WTC11 (cell line): Measurements from ENCODE around the gene CDK11B. TPM values are rescaled to one million over a fixed set of nuclear protein-coding genes. Genes with fewer than 3 reads are reported as not detected.

Experiments used
- ATAC-seq: fragments of 200-7000 bp; cut with Tn5 transposase; 2 replicates; pipeline ENCODE4 v1.10.0; 2021; ENCODE audit warnings: mild to moderate bottlenecking, moderate library complexity
- CTCF ChIA-PET: fragments of 300-600 bp; sonication (Branson Sonifier 250); formaldehyde crosslinking; loops from one replicate; lab custom pipeline; 2021; ENCODE audit warnings: antibody characterized with exemption; lab: Charles Lee
- POLR2A ChIA-PET: fragments of 350-600 bp; sonication (Branson Sonifier 250); formaldehyde crosslinking; loops from one replicate; lab custom pipeline; 2021; ENCODE audit warnings: antibody characterized with exemption; lab: Charles Lee
- DNase-seq: peaks from one replicate; pipeline ENCODE4 v3.0.0; 2021; ENCODE audit warnings: low spot score
- H3K27ac Mint-ChIP-seq: 2 replicates; pipeline ENCODE4 v1.8.0; 2021; ENCODE audit warnings: mixed read lengths
- H3K27me3 Mint-ChIP-seq: 2 replicates; pipeline ENCODE4 v1.8.0; 2021; ENCODE audit warnings: low read depth, mild to moderate bottlenecking, moderate library complexity, mixed read lengths
- H3K36me3 Mint-ChIP-seq: 2 replicates; pipeline ENCODE4 v1.8.0; 2021; ENCODE audit warnings: mixed read lengths
- H3K4me1 Mint-ChIP-seq: 2 replicates; pipeline ENCODE4 v1.8.0; 2022; ENCODE audit warnings: mixed read lengths
- H3K4me3 Mint-ChIP-seq: 2 replicates; pipeline ENCODE4 v1.8.0; 2021; ENCODE audit warnings: mild to moderate bottlenecking, moderate library complexity, mixed read lengths
- H3K9me3 Mint-ChIP-seq: 2 replicates; pipeline ENCODE4 v1.8.0; 2021; ENCODE audit warnings: mixed read lengths
- FOXK1 ChIP-seq: sonication (generic); formaldehyde crosslinking; IDR thresholded peaks from 2 replicates; pipeline ENCODE4 v1.8.0; 2022; ENCODE audit warnings: mild to moderate bottlenecking, moderate library complexity, missing genetic modification reagents
- FOXP1 ChIP-seq: sonication (generic); formaldehyde crosslinking; IDR thresholded peaks from 2 replicates; pipeline ENCODE4 v1.8.0; 2022; ENCODE audit warnings: missing genetic modification reagents, mild to moderate bottlenecking, moderate library complexity, borderline replicate concordance
- GRHL2 ChIP-seq: fragments of 250-450 bp; sonication (Bioruptor Pico); IDR thresholded peaks from 2 replicates; pipeline ENCODE4 v1.8.0; 2022; ENCODE audit warnings: mild to moderate bottlenecking, moderate library complexity; ENCODE audit not compliant: insufficient replicate concordance, severe bottlenecking
- NR1H2 ChIP-seq: sonication (generic); formaldehyde crosslinking; IDR thresholded peaks from 2 replicates; pipeline ENCODE4 v1.9.0; 2021; ENCODE audit warnings: mild to moderate bottlenecking, moderate library complexity, missing genetic modification reagents
- PRRX2 ChIP-seq: fragments of 250-450 bp; sonication (Bioruptor Pico); IDR thresholded peaks from 2 replicates; pipeline ENCODE4 v1.8.0; 2021; ENCODE audit warnings: mild to moderate bottlenecking
- RELA ChIP-seq: sonication (generic); formaldehyde crosslinking; IDR thresholded peaks from 2 replicates; pipeline ENCODE4 v1.8.1; 2022; ENCODE audit warnings: missing genetic modification reagents, mild to moderate bottlenecking, borderline replicate concordance
- SOX15 ChIP-seq: fragments of 250-450 bp; sonication (Bioruptor Pico); IDR thresholded peaks from 2 replicates; pipeline ENCODE4 v1.9.0; 2021; ENCODE audit warnings: mild to moderate bottlenecking
- ZNF121 ChIP-seq: sonication (generic); formaldehyde crosslinking; IDR thresholded peaks from 2 replicates; pipeline ENCODE4 v1.8.0; 2023; ENCODE audit warnings: missing genetic modification reagents
- ZNF423 ChIP-seq: fragments of 250-450 bp; sonication (Bioruptor Pico); IDR thresholded peaks from 2 replicates; pipeline ENCODE4 v2.1.2; 2022; ENCODE audit warnings: mild to moderate bottlenecking, moderate library complexity
- total RNA-seq: library from RNA; stranded (reverse); gene quantifications from 3 replicates; pipeline ENCODE4 v1.2.3, GENCODE V29; 2021
- TF ChIP-seq, protein P1 (sequence below): fragments of 250-450 bp; sonication (Bioruptor Pico); IDR thresholded peaks from 2 replicates; pipeline ENCODE4 v1.9.0; 2021; ENCODE audit warnings: mild to moderate bottlenecking
- TF ChIP-seq, protein P2 (sequence below): sonication (generic); formaldehyde crosslinking; IDR thresholded peaks from 2 replicates; pipeline ENCODE4 v1.8.1; 2022; ENCODE audit warnings: mild to moderate bottlenecking, moderate library complexity, missing genetic modification reagents
- TF ChIP-seq, protein P3 (sequence below): sonication (generic); formaldehyde crosslinking; IDR thresholded peaks from 2 replicates; pipeline ENCODE4 v1.8.0; 2023; ENCODE audit warnings: missing genetic modification reagents, mild to moderate bottlenecking, borderline replicate concordance
- TF ChIP-seq, protein P4 (sequence below): sonication (generic); formaldehyde crosslinking; IDR thresholded peaks from 2 replicates; pipeline ENCODE4 v1.8.1; 2023; ENCODE audit warnings: mild to moderate bottlenecking, moderate library complexity, missing genetic modification reagents
- TF ChIP-seq, protein P5 (sequence below): sonication (generic); formaldehyde crosslinking; IDR thresholded peaks from 2 replicates; pipeline ENCODE4 v1.8.1; 2022; ENCODE audit warnings: mild to moderate bottlenecking, missing genetic modification reagents, moderate library complexity, borderline replicate concordance

The CDK11B gene
- total RNA-seq, 1 experiment from 2014 or later: 41.2 TPM

DNA sequence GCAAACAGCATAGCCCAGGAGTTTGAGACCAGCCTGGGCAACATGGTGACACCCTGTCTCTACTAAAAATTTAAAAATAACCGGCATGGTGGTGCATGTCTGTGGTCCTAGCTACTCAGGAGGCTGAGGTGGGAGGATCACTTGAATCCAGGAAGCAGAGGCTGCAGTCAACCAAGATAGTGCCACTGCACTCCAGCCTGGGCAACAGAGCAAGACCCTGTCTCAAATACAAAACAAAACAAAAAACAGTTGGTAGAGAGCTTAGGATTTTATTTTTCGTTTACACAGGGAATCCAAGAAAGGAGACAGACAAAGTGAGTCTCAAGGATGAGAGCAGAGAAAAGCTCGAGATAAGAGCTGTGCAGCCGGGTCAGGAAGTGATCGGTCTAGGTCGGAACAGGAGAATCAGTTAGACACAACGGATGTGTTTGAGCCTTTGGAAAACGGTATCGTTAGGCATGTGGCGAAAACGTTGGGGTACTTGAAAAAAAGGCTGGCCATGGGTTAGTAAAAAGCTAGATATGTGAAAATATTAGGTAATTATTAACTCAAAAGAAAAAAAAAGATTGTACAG, 45.2 kb downstream of the CDK11B start:
- Mint-ChIP-seq H3K4me1 (peaks cover 18% of the 10 kb centered on the region), H3K9me3 (no peaks in the 10 kb centered on the region), H3K27ac (peak overlapping the region; percentile 57; the same call in 1 of the 2 replicates), H3K27me3 (no peaks in the 10 kb centered on the region), H3K4me3 (peak overlapping the region; percentile 91), H3K36me3 (0 out of 2 replicates have a peak, but pooled peaks cover 5% of the 10 kb centered on the region)
- TF ChIP-seq ZNF121: peak; percentile 60; the same call in 1 of the 2 replicates
- TF ChIP-seq, protein P1, sequence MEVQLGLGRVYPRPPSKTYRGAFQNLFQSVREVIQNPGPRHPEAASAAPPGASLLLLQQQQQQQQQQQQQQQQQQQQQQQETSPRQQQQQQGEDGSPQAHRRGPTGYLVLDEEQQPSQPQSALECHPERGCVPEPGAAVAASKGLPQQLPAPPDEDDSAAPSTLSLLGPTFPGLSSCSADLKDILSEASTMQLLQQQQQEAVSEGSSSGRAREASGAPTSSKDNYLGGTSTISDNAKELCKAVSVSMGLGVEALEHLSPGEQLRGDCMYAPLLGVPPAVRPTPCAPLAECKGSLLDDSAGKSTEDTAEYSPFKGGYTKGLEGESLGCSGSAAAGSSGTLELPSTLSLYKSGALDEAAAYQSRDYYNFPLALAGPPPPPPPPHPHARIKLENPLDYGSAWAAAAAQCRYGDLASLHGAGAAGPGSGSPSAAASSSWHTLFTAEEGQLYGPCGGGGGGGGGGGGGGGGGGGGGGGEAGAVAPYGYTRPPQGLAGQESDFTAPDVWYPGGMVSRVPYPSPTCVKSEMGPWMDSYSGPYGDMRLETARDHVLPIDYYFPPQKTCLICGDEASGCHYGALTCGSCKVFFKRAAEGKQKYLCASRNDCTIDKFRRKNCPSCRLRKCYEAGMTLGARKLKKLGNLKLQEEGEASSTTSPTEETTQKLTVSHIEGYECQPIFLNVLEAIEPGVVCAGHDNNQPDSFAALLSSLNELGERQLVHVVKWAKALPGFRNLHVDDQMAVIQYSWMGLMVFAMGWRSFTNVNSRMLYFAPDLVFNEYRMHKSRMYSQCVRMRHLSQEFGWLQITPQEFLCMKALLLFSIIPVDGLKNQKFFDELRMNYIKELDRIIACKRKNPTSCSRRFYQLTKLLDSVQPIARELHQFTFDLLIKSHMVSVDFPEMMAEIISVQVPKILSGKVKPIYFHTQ (CRISPR knock-in tag): no peak
- ChIA-PET POLR2A (no interaction called here), CTCF (interaction anchor here (1.9 to 2.4 kb wide), 2 partner anchors 15 to 52 kb away, joined by 7 to 8 read pairs; no protein-coding TSS in a partner anchor)
- ATAC-seq (no peak), DNase-seq (no peak)

DNA sequence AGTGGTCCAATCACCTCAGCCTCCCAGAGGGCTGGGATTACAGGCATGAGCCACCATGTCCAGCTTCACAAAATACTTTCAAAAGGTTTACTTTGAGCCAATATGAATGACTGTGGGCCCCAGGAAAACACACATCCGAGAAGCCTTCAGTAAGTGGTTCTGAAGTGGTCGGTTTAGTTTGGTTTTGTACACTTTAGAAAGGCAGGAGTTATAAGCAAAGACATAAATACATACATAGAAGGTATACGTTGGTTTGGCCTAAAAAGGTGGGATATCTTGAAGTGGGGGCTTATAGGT, 46.8 kb downstream of the CDK11B start:
- ChIA-PET POLR2A (no interaction called here), CTCF (interaction anchor here (0.9 kb wide), 1 partner anchor 67 kb away, joined by 3 read pairs; no protein-coding TSS in a partner anchor)
- no peaks in the 10 kb centered on the region for H3K27me3 Mint-ChIP-seq
- H3K4me1 Mint-ChIP-seq: peaks cover 18% of the 10 kb centered on the region
- TF ChIP-seq FOXP1 (CRISPR knock-in tag) (no peak), FOXK1 (CRISPR knock-in tag) (no peak), GRHL2 (CRISPR knock-in tag) (no peak), RELA (CRISPR knock-in tag) (no peak), SOX15 (CRISPR knock-in tag) (no peak), NR1H2 (CRISPR knock-in tag) (no peak), PRRX2 (CRISPR knock-in tag) (no peak), ZNF423 (CRISPR knock-in tag) (no peak)
- TF ChIP-seq, protein P2, sequence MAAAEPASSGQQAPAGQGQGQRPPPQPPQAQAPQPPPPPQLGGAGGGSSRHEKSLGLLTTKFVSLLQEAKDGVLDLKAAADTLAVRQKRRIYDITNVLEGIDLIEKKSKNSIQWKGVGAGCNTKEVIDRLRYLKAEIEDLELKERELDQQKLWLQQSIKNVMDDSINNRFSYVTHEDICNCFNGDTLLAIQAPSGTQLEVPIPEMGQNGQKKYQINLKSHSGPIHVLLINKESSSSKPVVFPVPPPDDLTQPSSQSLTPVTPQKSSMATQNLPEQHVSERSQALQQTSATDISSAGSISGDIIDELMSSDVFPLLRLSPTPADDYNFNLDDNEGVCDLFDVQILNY: no peak
- TF ChIP-seq, protein P3, sequence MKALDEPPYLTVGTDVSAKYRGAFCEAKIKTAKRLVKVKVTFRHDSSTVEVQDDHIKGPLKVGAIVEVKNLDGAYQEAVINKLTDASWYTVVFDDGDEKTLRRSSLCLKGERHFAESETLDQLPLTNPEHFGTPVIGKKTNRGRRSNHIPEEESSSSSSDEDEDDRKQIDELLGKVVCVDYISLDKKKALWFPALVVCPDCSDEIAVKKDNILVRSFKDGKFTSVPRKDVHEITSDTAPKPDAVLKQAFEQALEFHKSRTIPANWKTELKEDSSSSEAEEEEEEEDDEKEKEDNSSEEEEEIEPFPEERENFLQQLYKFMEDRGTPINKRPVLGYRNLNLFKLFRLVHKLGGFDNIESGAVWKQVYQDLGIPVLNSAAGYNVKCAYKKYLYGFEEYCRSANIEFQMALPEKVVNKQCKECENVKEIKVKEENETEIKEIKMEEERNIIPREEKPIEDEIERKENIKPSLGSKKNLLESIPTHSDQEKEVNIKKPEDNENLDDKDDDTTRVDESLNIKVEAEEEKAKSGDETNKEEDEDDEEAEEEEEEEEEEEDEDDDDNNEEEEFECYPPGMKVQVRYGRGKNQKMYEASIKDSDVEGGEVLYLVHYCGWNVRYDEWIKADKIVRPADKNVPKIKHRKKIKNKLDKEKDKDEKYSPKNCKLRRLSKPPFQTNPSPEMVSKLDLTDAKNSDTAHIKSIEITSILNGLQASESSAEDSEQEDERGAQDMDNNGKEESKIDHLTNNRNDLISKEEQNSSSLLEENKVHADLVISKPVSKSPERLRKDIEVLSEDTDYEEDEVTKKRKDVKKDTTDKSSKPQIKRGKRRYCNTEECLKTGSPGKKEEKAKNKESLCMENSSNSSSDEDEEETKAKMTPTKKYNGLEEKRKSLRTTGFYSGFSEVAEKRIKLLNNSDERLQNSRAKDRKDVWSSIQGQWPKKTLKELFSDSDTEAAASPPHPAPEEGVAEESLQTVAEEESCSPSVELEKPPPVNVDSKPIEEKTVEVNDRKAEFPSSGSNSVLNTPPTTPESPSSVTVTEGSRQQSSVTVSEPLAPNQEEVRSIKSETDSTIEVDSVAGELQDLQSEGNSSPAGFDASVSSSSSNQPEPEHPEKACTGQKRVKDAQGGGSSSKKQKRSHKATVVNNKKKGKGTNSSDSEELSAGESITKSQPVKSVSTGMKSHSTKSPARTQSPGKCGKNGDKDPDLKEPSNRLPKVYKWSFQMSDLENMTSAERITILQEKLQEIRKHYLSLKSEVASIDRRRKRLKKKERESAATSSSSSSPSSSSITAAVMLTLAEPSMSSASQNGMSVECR (CRISPR knock-in tag): no peak
- TF ChIP-seq, protein P4, sequence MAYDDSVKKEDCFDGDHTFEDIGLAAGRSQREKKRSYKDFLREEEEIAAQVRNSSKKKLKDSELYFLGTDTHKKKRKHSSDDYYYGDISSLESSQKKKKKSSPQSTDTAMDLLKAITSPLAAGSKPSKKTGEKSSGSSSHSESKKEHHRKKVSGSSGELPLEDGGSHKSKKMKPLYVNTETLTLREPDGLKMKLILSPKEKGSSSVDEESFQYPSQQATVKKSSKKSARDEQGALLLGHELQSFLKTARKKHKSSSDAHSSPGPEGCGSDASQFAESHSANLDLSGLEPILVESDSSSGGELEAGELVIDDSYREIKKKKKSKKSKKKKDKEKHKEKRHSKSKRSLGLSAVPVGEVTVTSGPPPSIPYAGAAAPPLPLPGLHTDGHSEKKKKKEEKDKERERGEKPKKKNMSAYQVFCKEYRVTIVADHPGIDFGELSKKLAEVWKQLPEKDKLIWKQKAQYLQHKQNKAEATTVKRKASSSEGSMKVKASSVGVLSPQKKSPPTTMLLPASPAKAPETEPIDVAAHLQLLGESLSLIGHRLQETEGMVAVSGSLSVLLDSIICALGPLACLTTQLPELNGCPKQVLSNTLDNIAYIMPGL (CRISPR knock-in tag): no peak
- TF ChIP-seq, protein P5, sequence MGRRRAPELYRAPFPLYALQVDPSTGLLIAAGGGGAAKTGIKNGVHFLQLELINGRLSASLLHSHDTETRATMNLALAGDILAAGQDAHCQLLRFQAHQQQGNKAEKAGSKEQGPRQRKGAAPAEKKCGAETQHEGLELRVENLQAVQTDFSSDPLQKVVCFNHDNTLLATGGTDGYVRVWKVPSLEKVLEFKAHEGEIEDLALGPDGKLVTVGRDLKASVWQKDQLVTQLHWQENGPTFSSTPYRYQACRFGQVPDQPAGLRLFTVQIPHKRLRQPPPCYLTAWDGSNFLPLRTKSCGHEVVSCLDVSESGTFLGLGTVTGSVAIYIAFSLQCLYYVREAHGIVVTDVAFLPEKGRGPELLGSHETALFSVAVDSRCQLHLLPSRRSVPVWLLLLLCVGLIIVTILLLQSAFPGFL (CRISPR knock-in tag): no peak
- no peaks in the 10 kb centered on the region for H3K9me3 Mint-ChIP-seq
- H3K4me3 Mint-ChIP-seq: no peak overlapping the region
- DNase-seq (no peak), ATAC-seq (no peak)
- H3K27ac Mint-ChIP-seq: no peak overlapping the region
- H3K36me3 Mint-ChIP-seq: 0 out of 2 replicates have a peak, but pooled peaks cover 5% of the 10 kb centered on the region
